GM12878 (cell line): ENCODE data around the gene SLC2A4RG. TPM values are rescaled to one million over a fixed set of nuclear protein-coding genes. Genes with fewer than 3 reads are reported as not detected.

Source experiments
- ATAC-seq: fragments of 200-7000 bp; cut with Tn5 transposase; 3 replicates; pipeline ENCODE4 v1.9.1; 2020; ENCODE audit warnings: mild to moderate bottlenecking, moderate library complexity
- BruUV-seq: library from RNA; stranded (reverse); fragments of 400-500 nt; replicated peaks from 2 replicates; lab custom pipeline; 2021; lab: Mats Ljungman, UMichigan
- CTCF ChIA-PET: fragments of 300-600 bp; sonication (Branson Sonifier 250); formaldehyde crosslinking; extraction: SDS; loops from one replicate; lab custom pipeline; 2021; ENCODE audit warnings: inconsistent platforms; lab: Yijun Ruan, JAX
- POLR2A ChIA-PET: fragments of 350-600 bp; formaldehyde crosslinking; extraction: SDS; loops from one replicate; lab custom pipeline; 2021; ENCODE audit warnings: inconsistent platforms; lab: Charles Lee
- RAD21 ChIA-PET: fragments of 300-600 bp; sonication (Branson Sonifier 250); formaldehyde crosslinking; loops from one replicate; lab custom pipeline; 2023; ENCODE audit warnings: antibody characterized with exemption; ENCODE audit not compliant: unreplicated experiment; lab: Charles Lee
- SMC1A ChIA-PET: fragments of 300-600 bp; sonication (Branson Sonifier 250); formaldehyde crosslinking; loops from one replicate; lab custom pipeline; 2023; ENCODE audit not compliant: unreplicated experiment, uncharacterized antibody; lab: Charles Lee
- DNase-seq: peaks from one replicate; pipeline ENCODE4 v3.0.0-alpha.2; 2011; ENCODE audit warnings: low read depth, low spot score
- FAIRE-seq: peaks from 3 replicates; lab custom pipeline; 2011; peaks lifted over from hg19 to GRCh38; lab: Jason Lieb, UNC
- H2AFZ ChIP-seq: 2 replicates; pipeline ENCODE4 v1.6.0; 2011; ENCODE audit warnings: low read depth, low read length, control low read depth; ENCODE audit not compliant: control insufficient read depth
- H3K27ac ChIP-seq: 2 replicates; pipeline ENCODE4 v1.5.1; 2011; ENCODE audit warnings: control low read depth; ENCODE audit not compliant: control insufficient read depth, insufficient read depth
- H3K27me3 ChIP-seq, 2 experiments: replicated peaks in 1 of 2; 2 replicates each; pipeline versions ENCODE4 v1.6.0 to v1.6.1; 2011; ENCODE audit warnings: low read length in 1 of 2; ENCODE audit not compliant: control insufficient read depth in 2 of 2, insufficient read depth in 2 of 2
- H3K36me3 ChIP-seq, 2 experiments: 2 replicates each; pipeline ENCODE4 v1.5.1; 2011; ENCODE audit warnings: low read length in 1 of 2; ENCODE audit not compliant: control insufficient read depth in 2 of 2, insufficient read depth in 2 of 2
- H3K4me1 ChIP-seq: 2 replicates; pipeline ENCODE4 v1.6.1; 2011; ENCODE audit warnings: mild to moderate bottlenecking, low read length, moderate library complexity, mixed read lengths; ENCODE audit not compliant: control insufficient read depth, insufficient read depth
- H3K4me2 ChIP-seq: 2 replicates; pipeline ENCODE4 v1.6.0; 2011; ENCODE audit warnings: control low read depth; ENCODE audit not compliant: control insufficient read depth, insufficient read depth
- H3K4me3 ChIP-seq: fragments of 200-600 bp; sonication (generic); 2 replicates; pipeline ENCODE4 v1.5.1; 2016
- H3K79me2 ChIP-seq: 2 replicates; pipeline ENCODE4 v1.6.0; 2011; ENCODE audit warnings: low read length; ENCODE audit not compliant: control insufficient read depth, insufficient read depth
- H3K9ac ChIP-seq: 2 replicates; pipeline ENCODE4 v1.8.0; 2011; ENCODE audit warnings: low read length, control low read depth, mixed read lengths; ENCODE audit not compliant: control insufficient read depth, insufficient read depth
- H3K9me3 ChIP-seq: replicated peaks from 3 replicates; pipeline ENCODE4 v1.5.1; 2011; ENCODE audit warnings: mild to moderate bottlenecking, low read length; ENCODE audit not compliant: control insufficient read depth, insufficient read depth
- H4K20me1 ChIP-seq: 2 replicates; pipeline ENCODE4 v1.6.0; 2011; ENCODE audit not compliant: control insufficient read depth, insufficient read depth
- ATF7 ChIP-seq: fragments of 450-650 bp; IDR thresholded peaks from 2 replicates; pipeline ENCODE4 v1.6.1; 2016; ENCODE audit warnings: low read depth, mild to moderate bottlenecking
- FOXK2 ChIP-seq: fragments of 450-650 bp; IDR thresholded peaks from 2 replicates; pipeline ENCODE4 v1.6.1; 2017; ENCODE audit warnings: mild to moderate bottlenecking, moderate library complexity
- GABPA ChIP-seq: IDR thresholded peaks from 2 replicates; pipeline ENCODE4 v1.6.1; 2014; ENCODE audit warnings: antibody characterized with exemption, low read depth, mild to moderate bottlenecking, inconsistent platforms
- GATAD2B ChIP-seq: fragments of 450-650 bp; conservative IDR thresholded peaks from 2 replicates; pipeline ENCODE4 v1.6.1; 2017; ENCODE audit warnings: low read depth, mild to moderate bottlenecking, moderate library complexity
- IKZF2 ChIP-seq, 2 experiments: fragments of 450-650 bp; IDR thresholded peaks; 2 replicates each; pipeline ENCODE4 v1.6.1; 2017; ENCODE audit warnings: mild to moderate bottlenecking in 2 of 2, moderate library complexity in 2 of 2
- JUNB ChIP-seq: IDR thresholded peaks from 2 replicates; pipeline ENCODE4 v1.6.1; 2016; ENCODE audit warnings: antibody characterized with exemption, mild to moderate bottlenecking
- LARP7 ChIP-seq: fragments of 450-650 bp; IDR thresholded peaks from 2 replicates; pipeline ENCODE4 v1.6.1; 2017; ENCODE audit warnings: mild to moderate bottlenecking
- PAX5 ChIP-seq: IDR thresholded peaks from 2 replicates; pipeline ENCODE4 v1.6.1; 2011; ENCODE audit warnings: low read depth, low read length, borderline replicate concordance
- RCOR1 ChIP-seq: conservative IDR thresholded peaks from 2 replicates; pipeline ENCODE4 v1.6.1; 2012; ENCODE audit warnings: low read depth, low read length, improper control_type of control experiment
- SIX5 ChIP-seq: IDR thresholded peaks from 2 replicates; pipeline ENCODE4 v1.6.1; 2011; ENCODE audit warnings: mild to moderate bottlenecking, low read depth, low read length, moderate library complexity; ENCODE audit not compliant: severe bottlenecking
- TCF3 ChIP-seq: IDR thresholded peaks from 2 replicates; pipeline ENCODE4 v1.6.1; 2012; ENCODE audit warnings: low read depth, mild to moderate bottlenecking, low read length, borderline replicate concordance; ENCODE audit not compliant: insufficient read depth
- TCF7 ChIP-seq: IDR thresholded peaks from 2 replicates; pipeline ENCODE4 v1.6.1; 2014; ENCODE audit warnings: antibody characterized with exemption, borderline replicate concordance
- YY1 ChIP-seq: IDR thresholded peaks from 2 replicates; pipeline ENCODE4 v1.6.1; 2011; ENCODE audit warnings: low read depth, mild to moderate bottlenecking, low read length
- ZNF384 ChIP-seq: IDR thresholded peaks from 2 replicates; pipeline ENCODE4 v1.6.1; 2012; ENCODE audit warnings: low read depth, mild to moderate bottlenecking, low read length, improper control_type of control experiment, borderline replicate concordance
- WGBS: methylation state at CpG from one replicate; pipeline ENCODE4 v1.1.6; 2016; ENCODE audit warnings: low lambda C conversion rate; ENCODE audit not compliant: insufficient replicate concordance, insufficient coverage; ENCODE audit errors: missing lambda C conversion rate; 5-methylcytosine and 5-hydroxymethylcytosine counted together
- in situ Hi-C: fragments of 300-500 bp; cut with MboI; formaldehyde crosslinking; loops from 9 replicates; pipeline ENCODE4 v1.14.3; 2018; ENCODE audit warnings: mixed read lengths
- intact Hi-C: fragments of 100-400 bp; cut with micrococcal nuclease; formaldehyde crosslinking; loops from one replicate; pipeline ENCODE4 v1.14.2; 2022; ENCODE audit not compliant: unreplicated experiment
- polyA plus RNA-seq, 11 experiments: library from polyadenylated mRNA; depleted of rRNA in 4 of 11; unstranded in 6 of 11; stranded (reverse) in 5 of 11; fragments of >200 nt; fragmentation: Nextera tagmentation in 4 of 11; fragmentation: Illumina TruSeq in 1 of 11; extraction: Ambion mirVana in 4 of 11; extraction: Trizol in 1 of 11; gene quantifications; 1 replicate in 1 of 11; 2 replicates in 10 of 11; pipeline versions ENCODE4 v1.2.1 to v1.2.3, GENCODE V29; 2011 to 2016; ENCODE audit warnings: inconsistent platforms in 2 of 11, missing spikeins in 2 of 11, low read depth in 1 of 11
- total RNA-seq, 4 experiments: library from RNA; depleted of rRNA in 3 of 4; stranded (reverse); fragments of >200 nt in 3 of 4; fragmentation: Illumina TruSeq in 1 of 4; extraction: Trizol in 1 of 4; gene quantifications; 2 replicates each; pipeline versions ENCODE4 v1.2.1 to v1.2.3, GENCODE V29; 2013 to 2021
- TF ChIP-seq, protein P1 (sequence below): fragments of 450-650 bp; IDR thresholded peaks from 2 replicates; pipeline ENCODE4 v1.6.1; 2017; ENCODE audit warnings: mild to moderate bottlenecking

Gene SLC2A4RG
- total and polyA plus RNA-seq, 10 of the 15 experiments (the other 5 are each of a cell fraction or from before 2014, with no cell fraction given), result 0.34 to 65.9 (median 13.3) TPM

DNA sequence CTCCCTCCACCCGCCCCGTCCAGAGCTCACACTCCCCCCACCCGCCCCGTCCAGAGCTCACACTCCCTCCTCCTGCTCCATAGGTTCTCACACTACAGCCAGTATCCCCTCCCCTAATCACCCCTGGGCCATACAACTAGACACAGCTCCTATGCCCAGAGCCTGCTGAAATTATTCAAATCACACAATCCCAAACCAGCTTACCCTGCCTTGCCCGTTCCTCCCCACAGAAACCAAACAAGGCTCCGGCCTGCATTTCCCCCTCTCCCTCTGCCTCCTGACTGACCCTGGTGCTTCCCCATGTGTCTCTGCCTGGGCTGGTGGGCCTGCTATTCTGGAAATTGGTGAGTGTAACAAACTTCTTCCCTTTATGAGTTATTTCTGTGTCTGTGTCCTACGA, 18.6 kb downstream of the SLC2A4RG start:
- Histone ChIP-seq H3K4me1 (no peaks in the 10 kb centered on the region), H3K36me3 (no peaks in the 10 kb centered on the region), H2AFZ (no peak overlapping the region), H3K4me3 (no peak overlapping the region), H3K9ac (no peak overlapping the region), H3K4me2 (no peak overlapping the region), H3K9me3 (no peaks in the 10 kb centered on the region), H3K27me3 (peaks cover 0 to 2% of the 10 kb centered on the region in 2 experiments; a peak in 1 of 4 replicates), H4K20me1 (no peaks in the 10 kb centered on the region), H3K27ac (no peak overlapping the region), H3K79me2 (no peaks in the 10 kb centered on the region)
- ChIA-PET RAD21 (no interaction called here), CTCF (interaction anchor here (1.1 kb wide), 1 partner anchor 12 kb away, joined by 3 read pairs; no protein-coding TSS in a partner anchor), SMC1A (no interaction called here), POLR2A (interaction anchor here (0.7 kb wide), 1 partner anchor 21 kb away, joined by 3 read pairs; no protein-coding TSS in a partner anchor)
- no peak for DNase-seq
- BruUV-seq, result no TSS peak
- 41% methylated on average over 3 of the region's 7 CpGs for WGBS
- in situ Hi-C loops (no loop called here), intact Hi-C loops (no loop called here)
- TF ChIP-seq GABPA, result no peak
- TF ChIP-seq PAX5, result no peak
- no peak for TF ChIP-seq FOXK2
- TF ChIP-seq LARP7, result no peak
- TF ChIP-seq ZNF384, result no peak
- no peak for ATAC-seq
- FAIRE-seq, result no peak

DNA sequence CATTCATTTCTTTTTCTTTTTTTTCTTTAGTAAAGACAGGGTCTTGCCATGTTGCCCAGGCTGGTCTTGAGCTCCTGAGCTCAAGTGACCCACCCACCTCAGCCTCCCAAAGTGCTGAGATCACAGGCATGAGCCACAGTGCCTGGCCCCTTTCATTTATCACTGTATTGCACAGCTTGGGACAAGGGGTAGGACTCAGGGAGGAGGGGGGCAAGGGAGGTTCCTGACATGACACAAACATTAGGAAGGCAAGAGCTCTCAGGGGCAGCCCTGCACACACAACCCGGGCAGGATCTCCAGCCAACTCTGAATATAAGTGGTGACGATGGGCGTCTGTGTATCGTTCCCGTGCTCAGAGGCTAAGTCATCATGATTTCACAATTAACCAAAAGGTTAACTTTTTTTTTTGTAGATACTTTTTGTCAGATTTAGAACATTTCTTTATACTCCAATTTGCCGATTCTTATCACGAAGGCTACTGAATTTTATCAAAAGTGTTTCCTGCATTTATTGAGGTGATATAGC, 19.9 kb downstream of the SLC2A4RG start:
- intact Hi-C loops, result no loop called here
- BruUV-seq, result no TSS peak
- Histone ChIP-seq H3K4me1 (no peaks in the 10 kb centered on the region), H3K4me2 (no peak overlapping the region), H3K27ac (no peak overlapping the region), H3K4me3 (no peak overlapping the region)
- TF ChIP-seq TCF3 (no peak), RCOR1 (no peak), JUNB (no peak), GATAD2B (no peak), TCF7 (no peak), SIX5 (no peak), YY1 (no peak), ATF7 (no peak), IKZF2 (IDR thresholded peaks at IDR 0.05) (no peak)
- TF ChIP-seq, protein P1, sequence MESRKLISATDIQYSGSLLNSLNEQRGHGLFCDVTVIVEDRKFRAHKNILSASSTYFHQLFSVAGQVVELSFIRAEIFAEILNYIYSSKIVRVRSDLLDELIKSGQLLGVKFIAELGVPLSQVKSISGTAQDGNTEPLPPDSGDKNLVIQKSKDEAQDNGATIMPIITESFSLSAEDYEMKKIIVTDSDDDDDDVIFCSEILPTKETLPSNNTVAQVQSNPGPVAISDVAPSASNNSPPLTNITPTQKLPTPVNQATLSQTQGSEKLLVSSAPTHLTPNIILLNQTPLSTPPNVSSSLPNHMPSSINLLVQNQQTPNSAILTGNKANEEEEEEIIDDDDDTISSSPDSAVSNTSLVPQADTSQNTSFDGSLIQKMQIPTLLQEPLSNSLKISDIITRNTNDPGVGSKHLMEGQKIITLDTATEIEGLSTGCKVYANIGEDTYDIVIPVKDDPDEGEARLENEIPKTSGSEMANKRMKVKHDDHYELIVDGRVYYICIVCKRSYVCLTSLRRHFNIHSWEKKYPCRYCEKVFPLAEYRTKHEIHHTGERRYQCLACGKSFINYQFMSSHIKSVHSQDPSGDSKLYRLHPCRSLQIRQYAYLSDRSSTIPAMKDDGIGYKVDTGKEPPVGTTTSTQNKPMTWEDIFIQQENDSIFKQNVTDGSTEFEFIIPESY, result no peak
- TF ChIP-seq, all 136 proteins: peak for 0
- DNase-seq (no peak), FAIRE-seq (no peak), ATAC-seq (no peak)
- Histone ChIP-seq H2AFZ (no peak overlapping the region), H4K20me1 (no peaks in the 10 kb centered on the region), H3K9me3 (no peaks in the 10 kb centered on the region), H3K79me2 (no peaks in the 10 kb centered on the region), H3K9ac (no peak overlapping the region), H3K27me3 (peaks cover 0 to 2% of the 10 kb centered on the region in 2 experiments; a peak in 1 of 4 replicates), H3K36me3 (no peaks in the 10 kb centered on the region)
- SMC1A ChIA-PET, result interaction anchor here (1.5 kb wide), 1 partner anchor 27 kb away, joined by 4 read pairs; no protein-coding TSS in a partner anchor
- RAD21 ChIA-PET, result no interaction called here
- 74% methylated on average over 7 of the region's 7 CpGs for WGBS
- CTCF ChIA-PET, result interaction anchor here (0.6 to 0.9 kb wide), 3 partner anchors 77 to 967 kb away, joined by 3 read pairs; no protein-coding TSS in a partner anchor
- POLR2A ChIA-PET, result interaction anchor here (0.7 kb wide), 1 partner anchor 459 kb away, joined by 3 read pairs; no protein-coding TSS in a partner anchor
- in situ Hi-C loops, result no loop called here
